ENCODE results near the gene ARHGAP28. TPM values are rescaled to one million over a fixed set of nuclear protein-coding genes. Genes with fewer than 3 reads are reported as not detected.
A peak's percentile ranks its signal among the peaks of the same experiment; 100 is the strongest.
"Not testable (repeated sequence)": the region's sequence is repeated elsewhere in the genome, so short reads cannot be mapped to it uniquely, and the experiment has no call there.

ARHGAP28 gene
- total RNA-seq, 3 donors from 2014 or later, result 2.0 to 6.8 (median 2.6) TPM

DNA sequence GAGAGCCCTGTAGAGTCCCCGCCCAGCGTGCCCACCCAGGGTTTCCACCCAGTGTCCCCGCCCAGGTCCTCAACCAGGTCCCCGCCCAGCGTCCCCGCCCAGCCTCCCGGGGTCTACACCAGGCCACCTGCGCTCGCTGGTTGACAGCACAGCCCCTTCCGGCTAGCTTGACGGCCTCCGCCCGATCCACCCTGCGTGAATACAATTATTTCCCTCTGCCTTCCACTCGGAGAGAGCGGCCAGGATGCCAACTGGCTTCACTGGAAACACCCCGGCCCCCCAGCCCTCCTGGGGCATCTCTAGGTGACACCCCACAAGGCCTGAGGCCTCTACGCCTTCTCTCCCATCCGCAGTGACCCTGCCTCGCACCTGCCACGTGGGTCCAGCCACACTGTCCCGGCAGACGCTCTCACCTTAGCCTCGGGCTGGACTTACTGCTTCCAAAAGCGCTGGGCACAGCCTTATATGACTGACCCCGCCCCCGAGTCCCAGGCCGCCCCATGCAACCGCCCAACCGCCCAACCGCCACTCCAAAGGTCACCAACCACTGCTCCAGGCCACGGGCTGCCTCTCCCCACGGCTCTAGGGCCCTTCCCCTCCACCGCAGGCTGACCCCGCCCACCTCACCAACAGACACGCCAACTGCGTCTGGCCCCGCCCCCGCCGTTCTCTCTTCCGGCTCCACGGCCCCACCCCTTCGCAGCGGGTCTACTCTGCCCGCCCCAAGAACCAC is 200.0 kb downstream of the ARHGAP28 start:
- no peaks in the 10 kb centered on the region for H3K36me3 ChIP-seq (ENCODE audit: low read depth)
- no peaks in the 10 kb centered on the region for H3K9me3 ChIP-seq
- ATAC-seq (peak; percentile 89), DNase-seq (peak; percentile 55 to 79 (median 77))
- intact Hi-C loops (cut with DNase I, micrococcal nuclease), result loop anchor here in 1 of 2 donors (10.0 kb wide), 1 partner anchor 245 kb away; no protein-coding TSS in a partner anchor
- no peaks in the 10 kb centered on the region for H3K4me1 ChIP-seq (ENCODE audit: low read depth)
- no peak overlapping the region for H3K4me3 ChIP-seq
- TF ChIP-seq, protein P1, sequence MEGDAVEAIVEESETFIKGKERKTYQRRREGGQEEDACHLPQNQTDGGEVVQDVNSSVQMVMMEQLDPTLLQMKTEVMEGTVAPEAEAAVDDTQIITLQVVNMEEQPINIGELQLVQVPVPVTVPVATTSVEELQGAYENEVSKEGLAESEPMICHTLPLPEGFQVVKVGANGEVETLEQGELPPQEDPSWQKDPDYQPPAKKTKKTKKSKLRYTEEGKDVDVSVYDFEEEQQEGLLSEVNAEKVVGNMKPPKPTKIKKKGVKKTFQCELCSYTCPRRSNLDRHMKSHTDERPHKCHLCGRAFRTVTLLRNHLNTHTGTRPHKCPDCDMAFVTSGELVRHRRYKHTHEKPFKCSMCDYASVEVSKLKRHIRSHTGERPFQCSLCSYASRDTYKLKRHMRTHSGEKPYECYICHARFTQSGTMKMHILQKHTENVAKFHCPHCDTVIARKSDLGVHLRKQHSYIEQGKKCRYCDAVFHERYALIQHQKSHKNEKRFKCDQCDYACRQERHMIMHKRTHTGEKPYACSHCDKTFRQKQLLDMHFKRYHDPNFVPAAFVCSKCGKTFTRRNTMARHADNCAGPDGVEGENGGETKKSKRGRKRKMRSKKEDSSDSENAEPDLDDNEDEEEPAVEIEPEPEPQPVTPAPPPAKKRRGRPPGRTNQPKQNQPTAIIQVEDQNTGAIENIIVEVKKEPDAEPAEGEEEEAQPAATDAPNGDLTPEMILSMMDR (IDR thresholded peaks at IDR 0.05), result no peak

DNA sequence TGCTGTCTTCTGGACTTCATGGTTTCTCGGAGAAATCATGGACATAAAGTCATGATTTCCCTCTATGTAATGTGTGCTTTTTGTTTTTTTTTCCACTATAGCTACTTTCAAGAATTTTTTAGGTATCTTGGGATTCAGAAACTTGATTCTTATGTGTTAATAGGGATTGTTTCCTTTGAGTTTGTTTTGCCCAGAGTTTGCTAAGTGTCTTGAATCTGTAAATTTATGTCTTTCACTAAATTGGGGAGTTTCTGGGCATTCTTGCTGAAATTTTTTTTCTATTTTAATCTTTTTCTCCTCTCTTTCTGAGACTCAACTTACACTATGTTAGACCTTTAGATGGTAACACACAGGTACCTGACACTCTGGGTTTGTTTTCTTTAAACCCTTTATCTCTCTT is 205.3 kb downstream of the ARHGAP28 start:
- no peak for ATAC-seq
- Histone ChIP-seq H3K9me3 (no peaks in the 10 kb centered on the region), H3K4me3 (no peak overlapping the region), H3K4me1 (ENCODE audit: low read depth) (no peaks in the 10 kb centered on the region), H3K36me3 (ENCODE audit: low read depth) (no peaks in the 10 kb centered on the region)
- intact Hi-C loops (cut with DNase I, micrococcal nuclease), result no loop called here
- TF ChIP-seq, protein P1 (IDR thresholded peaks at IDR 0.05), result no peak
- no peak for DNase-seq

DNA sequence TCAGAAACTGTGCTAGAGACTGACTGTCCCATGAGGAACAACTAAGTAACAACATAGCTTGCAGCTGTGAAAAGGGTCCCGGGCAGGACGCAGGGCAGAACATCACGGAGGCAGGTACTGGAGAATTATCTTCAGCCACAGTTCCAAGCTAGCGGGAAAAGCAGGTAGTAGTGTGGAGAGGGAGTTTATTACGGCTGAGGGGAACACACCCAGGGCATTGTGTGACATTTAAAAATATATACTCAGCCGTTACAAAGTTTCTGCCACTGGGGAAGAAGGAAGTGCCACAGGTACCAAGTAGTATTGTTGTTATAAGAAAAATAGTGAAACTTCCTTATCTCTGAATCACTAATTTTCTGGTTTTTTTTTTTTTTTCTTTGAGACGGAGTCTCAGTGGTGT is 208.5 kb downstream of the ARHGAP28 start:
- Histone ChIP-seq H3K4me1 (ENCODE audit: low read depth) (no peaks in the 10 kb centered on the region), H3K9me3 (no peaks in the 10 kb centered on the region), H3K4me3 (no peak overlapping the region), H3K36me3 (ENCODE audit: low read depth) (no peaks in the 10 kb centered on the region)
- TF ChIP-seq, protein P1 (IDR thresholded peaks at IDR 0.05), result no peak
- intact Hi-C loops (cut with DNase I, micrococcal nuclease), result no loop called here
- DNase-seq (peak in 1 of 3 donors; percentile 51), ATAC-seq (peak; percentile 96)

DNA sequence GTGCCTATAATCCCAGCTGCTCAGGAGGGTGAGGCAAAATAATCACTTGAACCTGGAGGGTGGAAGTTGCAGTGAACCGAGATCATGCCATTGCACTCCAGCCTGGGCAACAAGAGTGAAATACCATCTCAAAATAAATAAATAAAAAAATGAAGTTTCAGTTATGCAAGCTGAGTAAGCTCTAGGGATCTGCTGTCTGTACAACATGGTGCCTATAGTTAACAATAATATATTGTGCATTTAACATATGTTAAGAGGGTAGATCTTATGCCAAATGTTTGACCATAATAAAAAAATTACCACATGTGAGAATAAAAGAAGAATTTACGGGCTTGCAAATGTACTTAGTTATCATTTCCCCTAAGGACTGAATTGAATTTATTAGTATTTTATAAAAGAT is 208.9 kb downstream of the ARHGAP28 start:
- ATAC-seq, result not testable (repeated sequence)

DNA sequence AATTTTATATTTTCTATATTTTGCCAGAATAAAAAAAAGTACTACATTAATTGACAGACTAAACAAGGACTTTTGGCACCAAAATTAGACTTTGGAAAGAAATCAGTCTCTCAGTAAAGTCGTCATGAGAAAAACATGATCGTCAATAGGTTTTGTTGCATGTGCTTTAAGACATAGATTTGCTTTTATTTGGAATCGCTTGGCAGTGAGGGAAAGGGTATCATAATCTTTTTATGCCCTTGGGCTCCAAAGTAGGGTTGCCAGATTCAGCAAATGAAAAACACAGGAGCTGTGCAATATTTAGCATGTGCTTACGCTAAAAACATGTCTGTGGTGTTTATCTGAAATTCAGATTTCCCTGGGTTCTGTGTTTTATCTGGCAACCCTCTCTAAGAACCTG is 210.5 kb downstream of the ARHGAP28 start:
- Histone ChIP-seq H3K9me3 (no peaks in the 10 kb centered on the region), H3K4me1 (ENCODE audit: low read depth) (no peaks in the 10 kb centered on the region), H3K36me3 (ENCODE audit: low read depth) (no peaks in the 10 kb centered on the region), H3K4me3 (no peak overlapping the region)
- no peak for ATAC-seq
- intact Hi-C loops (cut with DNase I, micrococcal nuclease), result no loop called here
- no peak for DNase-seq
- TF ChIP-seq, protein P1 (IDR thresholded peaks at IDR 0.05), result no peak

More for the DNA sequence above, 208.9 kb downstream of the ARHGAP28 start:
- H3K36me3 ChIP-seq (ENCODE audit: low read depth); DNase-seq; H3K4me1 ChIP-seq (ENCODE audit: low read depth); H3K9me3 ChIP-seq; H3K4me3 ChIP-seq; intact Hi-C loops (cut with DNase I, micrococcal nuclease): not testable (repeated sequence)

DNA sequence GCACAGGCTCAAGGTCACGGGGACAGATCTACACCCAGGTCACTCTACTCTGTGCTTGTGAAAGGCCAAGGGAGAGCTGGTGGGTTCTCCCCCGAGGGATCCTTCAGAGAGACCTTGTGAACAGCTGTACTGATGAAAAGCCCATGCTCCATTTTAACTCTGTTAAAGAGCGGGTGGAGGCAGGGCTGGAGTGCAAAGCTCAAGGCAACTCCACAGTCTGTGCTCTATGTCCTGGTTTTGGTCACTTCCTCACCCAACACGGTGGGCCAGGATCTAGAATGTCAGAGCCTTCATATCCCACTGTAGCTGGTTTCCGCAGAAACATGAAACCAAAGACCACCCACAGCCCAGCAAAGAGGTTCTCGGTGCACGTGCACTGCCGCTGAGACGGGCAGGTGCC is 210.9 kb downstream of the ARHGAP28 start:
- ATAC-seq (no peak), DNase-seq (no peak)
- H3K36me3 ChIP-seq (ENCODE audit: low read depth), result no peaks in the 10 kb centered on the region
- TF ChIP-seq, protein P1 (IDR thresholded peaks at IDR 0.05), result no peak
- H3K4me3 ChIP-seq, result no peak overlapping the region
- no peaks in the 10 kb centered on the region for H3K4me1 ChIP-seq (ENCODE audit: low read depth)
- no peaks in the 10 kb centered on the region for H3K9me3 ChIP-seq
- intact Hi-C loops (cut with DNase I, micrococcal nuclease), result no loop called here

Data from mucosa of descending colon (tissue), 3 donors.